SHP77 (cell line): Measurements from ENCODE around the gene TTLL5.
"Not testable (repeated sequence)": the region's sequence is repeated elsewhere in the genome, so short reads cannot be mapped to it uniquely, and the experiment has no call there.

Source experiments
- DNase-seq, 2 experiments: peaks; one replicate each; lab custom pipeline; 2025; lab: John Stamatoyannopoulos, UW

Gene TTLL5

GRCh38 chr14:75831952-75832351 is 170.9 kb downstream of the TTLL5 start:
- peak; percentile 25 to 70 for DNase-seq

GRCh38 chr14:75832621-75833297 is 171.7 kb downstream of the TTLL5 start:
- DNase-seq: peak; percentile 12 to 25

GRCh38 chr14:75833326-75834020 is 172.4 kb downstream of the TTLL5 start:
- DNase-seq: no peak

- no peak for DNase-seq
Measured at GRCh38 chr14:75835156-75835725, 174.2 kb downstream of the TTLL5 start.

GRCh38 chr14:75835737-75836136 is 174.7 kb downstream of the TTLL5 start:
- no peak for DNase-seq

- DNase-seq: no peak
Measured at GRCh38 chr14:75837151-75837787, 176.2 kb downstream of the TTLL5 start.

- no peak for DNase-seq
Measured at GRCh38 chr14:75840911-75841310, 179.9 kb downstream of the TTLL5 start.

- no peak for DNase-seq
Measured at GRCh38 chr14:75842551-75842950, 181.5 kb downstream of the TTLL5 start.

GRCh38 chr14:75844486-75844885 is 183.4 kb downstream of the TTLL5 start:
- no peak for DNase-seq

- no peak for DNase-seq
Measured at GRCh38 chr14:75845136-75845804, 184.2 kb downstream of the TTLL5 start.

- DNase-seq: not testable (repeated sequence)
Measured at GRCh38 chr14:75846694-75847093, 185.6 kb downstream of the TTLL5 start.

- DNase-seq: no peak
Measured at GRCh38 chr14:75847584-75847983, 186.5 kb downstream of the TTLL5 start.

GRCh38 chr14:75848167-75848913 is 187.3 kb downstream of the TTLL5 start:
- DNase-seq: no peak

GRCh38 chr14:75849300-75849895 is 188.4 kb downstream of the TTLL5 start:
- DNase-seq: no peak

GRCh38 chr14:75851574-75851866 is 190.5 kb downstream of the TTLL5 start:
- no peak for DNase-seq

GRCh38 chr14:75854111-75854799 is 193.2 kb downstream of the TTLL5 start:
- no peak for DNase-seq

GRCh38 chr14:75857199-75857598 is 196.2 kb downstream of the TTLL5 start:
- DNase-seq: no peak

- DNase-seq: no peak
Measured at GRCh38 chr14:75858362-75858761, 197.3 kb downstream of the TTLL5 start.

GRCh38 chr14:75859746-75860145 is 198.7 kb downstream of the TTLL5 start:
- DNase-seq: no peak

- no peak for DNase-seq
Measured at GRCh38 chr14:75860561-75861160, 199.6 kb downstream of the TTLL5 start.
